ENCODE data around the gene TEX2.

Gene TEX2

DNA sequence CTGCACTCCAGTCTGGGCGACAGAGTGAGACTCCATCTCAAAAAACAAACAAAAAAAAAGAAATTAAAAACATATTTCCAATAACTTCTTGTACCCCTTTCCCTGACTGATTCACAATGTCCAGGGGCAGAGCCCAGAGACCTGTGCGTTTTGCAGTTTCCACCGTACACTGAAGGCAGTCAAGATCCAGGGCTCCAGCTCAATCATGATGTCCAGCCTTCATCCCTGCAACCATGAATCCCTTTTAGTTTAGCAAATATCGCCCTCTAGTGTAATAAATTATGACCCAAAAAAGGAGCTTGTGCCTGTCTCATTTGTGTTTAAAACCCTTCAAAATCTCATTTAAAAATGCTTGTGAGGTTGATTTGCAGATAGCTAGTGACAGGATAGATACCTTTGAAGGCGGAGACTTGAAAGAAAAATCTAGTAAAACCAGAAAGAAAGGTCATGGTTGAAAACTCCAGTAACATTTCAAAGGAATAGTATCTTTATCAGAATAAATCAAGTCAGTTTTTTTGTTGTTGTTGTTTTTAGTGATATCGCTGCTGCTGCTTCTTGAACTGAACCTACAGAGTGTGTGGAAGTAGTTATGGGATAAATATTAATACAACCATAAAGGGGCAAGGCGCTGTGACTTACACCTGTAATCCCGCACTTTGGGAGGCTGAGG, 129.4 kb downstream of the TEX2 start:
- H3K4me2 ChIP-seq (ENCODE audit: low read length): no peak overlapping the region
- H3K36me3 ChIP-seq (replicated peaks; ENCODE audit: low read depth, low read length): peaks cover 4% of the 10 kb centered on the region
- H4K20me1 ChIP-seq (ENCODE audit: insufficient read depth, low read length): peaks cover 7% of the 10 kb centered on the region
- no peak overlapping the region for H3K27ac ChIP-seq (ENCODE audit: low read length)
- H2AFZ ChIP-seq (ENCODE audit: low read depth, low read length): no peak overlapping the region
- H3K79me2 ChIP-seq (ENCODE audit: low read length): peaks cover 12% of the 10 kb centered on the region
- H3K27me3 ChIP-seq (ENCODE audit: low read depth, low read length): no peaks in the 10 kb centered on the region
- H3K9ac ChIP-seq (ENCODE audit: low read length): no peak overlapping the region
- H3K4me3 ChIP-seq (ENCODE audit: low read length): no peak overlapping the region
- TF ChIP-seq, protein P1, sequence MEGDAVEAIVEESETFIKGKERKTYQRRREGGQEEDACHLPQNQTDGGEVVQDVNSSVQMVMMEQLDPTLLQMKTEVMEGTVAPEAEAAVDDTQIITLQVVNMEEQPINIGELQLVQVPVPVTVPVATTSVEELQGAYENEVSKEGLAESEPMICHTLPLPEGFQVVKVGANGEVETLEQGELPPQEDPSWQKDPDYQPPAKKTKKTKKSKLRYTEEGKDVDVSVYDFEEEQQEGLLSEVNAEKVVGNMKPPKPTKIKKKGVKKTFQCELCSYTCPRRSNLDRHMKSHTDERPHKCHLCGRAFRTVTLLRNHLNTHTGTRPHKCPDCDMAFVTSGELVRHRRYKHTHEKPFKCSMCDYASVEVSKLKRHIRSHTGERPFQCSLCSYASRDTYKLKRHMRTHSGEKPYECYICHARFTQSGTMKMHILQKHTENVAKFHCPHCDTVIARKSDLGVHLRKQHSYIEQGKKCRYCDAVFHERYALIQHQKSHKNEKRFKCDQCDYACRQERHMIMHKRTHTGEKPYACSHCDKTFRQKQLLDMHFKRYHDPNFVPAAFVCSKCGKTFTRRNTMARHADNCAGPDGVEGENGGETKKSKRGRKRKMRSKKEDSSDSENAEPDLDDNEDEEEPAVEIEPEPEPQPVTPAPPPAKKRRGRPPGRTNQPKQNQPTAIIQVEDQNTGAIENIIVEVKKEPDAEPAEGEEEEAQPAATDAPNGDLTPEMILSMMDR (IDR thresholded peaks at IDR 0.05; ENCODE audit: low read depth, low read length): peak; percentile 81
- no peak for TF ChIP-seq EZH2phosphoT487 (IDR thresholded peaks at IDR 0.05; ENCODE audit: low read depth)
- H3K9me3 ChIP-seq (ENCODE audit: insufficient read depth, low read length): no peaks in the 10 kb centered on the region
- peaks cover 30% of the 10 kb centered on the region for H3K4me1 ChIP-seq (ENCODE audit: low read length)

DNA sequence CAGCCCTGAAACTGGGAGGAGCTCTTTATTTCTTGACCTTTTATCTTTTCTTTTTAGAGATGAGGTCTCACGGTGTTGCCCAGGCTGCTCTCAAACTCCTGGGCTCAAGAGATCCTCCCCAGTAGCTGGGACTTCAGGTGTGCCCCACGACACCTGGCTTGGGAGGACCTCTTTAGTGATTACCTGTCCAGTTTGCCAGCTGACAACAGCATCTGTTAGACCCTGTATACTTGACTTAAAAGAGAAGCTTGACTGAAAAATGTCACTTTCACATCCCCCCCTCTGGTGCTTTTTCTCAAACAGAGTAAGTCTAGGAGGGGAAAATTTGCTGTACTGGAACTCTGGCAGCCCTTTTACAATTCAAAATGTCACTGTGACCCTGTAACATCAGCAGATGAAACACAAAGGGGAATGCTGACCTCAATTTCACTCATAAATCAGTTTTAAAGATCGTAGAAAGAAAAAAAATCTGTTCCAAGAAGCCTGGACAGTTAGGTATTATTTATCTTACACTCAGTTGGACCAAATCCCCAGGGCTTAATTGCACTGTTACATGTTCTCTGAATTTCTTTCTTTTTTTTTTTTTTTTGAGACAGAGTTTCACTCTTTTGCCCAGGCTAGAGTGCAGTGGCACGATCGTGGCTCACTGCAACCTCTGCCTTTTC, 131.3 kb downstream of the TEX2 start:
- no peaks in the 10 kb centered on the region for H3K27me3 ChIP-seq (ENCODE audit: low read depth, low read length)
- H3K9ac ChIP-seq (ENCODE audit: low read length): peak overlapping the region; percentile 75
- peaks cover 20% of the 10 kb centered on the region for H4K20me1 ChIP-seq (ENCODE audit: insufficient read depth, low read length)
- H3K4me1 ChIP-seq (ENCODE audit: low read length): peaks cover 43% of the 10 kb centered on the region
- peaks cover 32% of the 10 kb centered on the region for H3K79me2 ChIP-seq (ENCODE audit: low read length)
- no peaks in the 10 kb centered on the region for H3K9me3 ChIP-seq (ENCODE audit: insufficient read depth, low read length)
- H2AFZ ChIP-seq (ENCODE audit: low read depth, low read length): no peak overlapping the region
- peak overlapping the region; percentile 74 for H3K4me3 ChIP-seq (ENCODE audit: low read length)
- H3K36me3 ChIP-seq (replicated peaks; ENCODE audit: low read depth, low read length): peaks cover 7% of the 10 kb centered on the region
- TF ChIP-seq, protein P1 (IDR thresholded peaks at IDR 0.05; ENCODE audit: low read depth, low read length): no peak
- no peak for TF ChIP-seq EZH2phosphoT487 (IDR thresholded peaks at IDR 0.05; ENCODE audit: low read depth)
- peak overlapping the region; percentile 98 for H3K27ac ChIP-seq (ENCODE audit: low read length)
- H3K4me2 ChIP-seq (ENCODE audit: low read length): peak overlapping the region; percentile 76

DNA sequence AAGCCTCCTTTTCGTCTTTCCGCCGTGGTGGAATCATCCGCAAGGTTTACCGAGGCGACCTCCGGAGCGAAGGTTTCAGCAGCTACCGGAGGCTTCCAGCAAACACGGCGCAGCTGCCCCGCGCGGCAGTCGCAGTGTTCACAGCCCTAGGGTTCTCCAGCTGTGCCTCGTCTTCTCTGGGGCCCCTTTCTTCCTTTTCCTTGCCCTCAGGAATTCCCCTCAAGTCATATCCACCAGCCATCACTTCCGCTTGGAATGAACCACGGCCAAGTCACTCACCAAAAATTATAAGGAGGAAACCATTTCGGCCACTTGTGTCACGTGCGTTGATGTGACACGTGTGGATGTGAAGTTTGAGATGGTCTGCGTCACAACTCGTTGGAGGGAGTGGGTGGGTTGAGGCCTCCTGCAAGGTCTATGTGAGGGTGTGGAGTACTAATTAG, 132.5 kb downstream of the TEX2 start:
- Histone ChIP-seq H2AFZ (ENCODE audit: low read depth, low read length) (peak overlapping the region; percentile 10; the same call in 1 of the 2 replicates), H3K9ac (ENCODE audit: low read length) (peak overlapping the region; percentile 75)

More for the DNA sequence above, 132.5 kb downstream of the TEX2 start:
- Histone ChIP-seq H3K27me3 (ENCODE audit: low read depth, low read length) (no peaks in the 10 kb centered on the region), H3K4me3 (ENCODE audit: low read length) (peak overlapping the region; percentile 74), H3K27ac (ENCODE audit: low read length) (peak overlapping the region; percentile 98), H3K4me2 (ENCODE audit: low read length) (peak overlapping the region; percentile 76), H3K79me2 (ENCODE audit: low read length) (peaks cover 43% of the 10 kb centered on the region), H3K36me3 (replicated peaks; ENCODE audit: low read depth, low read length) (peaks cover 17% of the 10 kb centered on the region), H4K20me1 (ENCODE audit: insufficient read depth, low read length) (peaks cover 31% of the 10 kb centered on the region), H3K4me1 (ENCODE audit: low read length) (peaks cover 46% of the 10 kb centered on the region), H3K9me3 (ENCODE audit: insufficient read depth, low read length) (no peaks in the 10 kb centered on the region)
- TF ChIP-seq, protein P1 (IDR thresholded peaks at IDR 0.05; ENCODE audit: low read depth, low read length): no peak
- no peak for TF ChIP-seq EZH2phosphoT487 (IDR thresholded peaks at IDR 0.05; ENCODE audit: low read depth)

Measured in OCI-LY3 (cell line).